ENCODE results near the gene MAGI3.

GRCh38 chr1:113517346-113517745 is 127.0 kb downstream of the MAGI3 start:
- TF ChIP-seq EZH2phosphoT487 (IDR thresholded peaks at IDR 0.05; ENCODE audit: borderline replicate concordance, low read depth, low read length) (no peak), CTCF (conservative IDR thresholded peaks at IDR 0.05; ENCODE audit: low read length) (no peak)

Measured in OCI-LY7 (cell line).